GM19328 (cell line): Measurements from ENCODE around the gene TRAPPC10.

Experiments used
- ATAC-seq: cut with Tn5 transposase; IDR thresholded peaks from one replicate; pipeline ENCODE4 v1.9.1; 2021; ENCODE audit warnings: mild to moderate bottlenecking, moderate library complexity; ENCODE audit not compliant: unreplicated experiment

The TRAPPC10 gene

DNA sequence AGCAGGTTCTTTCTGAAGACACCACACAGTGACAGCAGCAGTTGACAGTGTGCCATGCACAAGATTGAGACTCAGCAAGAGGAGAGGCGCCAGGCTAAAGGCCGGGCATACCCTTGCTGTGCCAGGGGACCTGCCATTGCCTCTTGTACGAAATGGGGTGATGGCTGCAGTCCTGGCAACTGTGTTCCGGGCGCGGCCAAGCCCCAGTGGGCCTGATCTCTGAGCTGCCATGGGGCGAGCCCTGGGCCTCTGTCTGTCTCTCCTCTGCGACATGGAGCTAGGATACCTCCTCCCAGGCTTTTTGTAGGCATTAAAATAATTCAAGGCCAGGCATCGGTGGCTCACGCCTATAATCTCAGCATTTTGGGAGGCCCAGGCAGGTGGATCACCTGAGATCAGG is 9.6 kb upstream of the TRAPPC10 start:
- ATAC-seq = no peak

DNA sequence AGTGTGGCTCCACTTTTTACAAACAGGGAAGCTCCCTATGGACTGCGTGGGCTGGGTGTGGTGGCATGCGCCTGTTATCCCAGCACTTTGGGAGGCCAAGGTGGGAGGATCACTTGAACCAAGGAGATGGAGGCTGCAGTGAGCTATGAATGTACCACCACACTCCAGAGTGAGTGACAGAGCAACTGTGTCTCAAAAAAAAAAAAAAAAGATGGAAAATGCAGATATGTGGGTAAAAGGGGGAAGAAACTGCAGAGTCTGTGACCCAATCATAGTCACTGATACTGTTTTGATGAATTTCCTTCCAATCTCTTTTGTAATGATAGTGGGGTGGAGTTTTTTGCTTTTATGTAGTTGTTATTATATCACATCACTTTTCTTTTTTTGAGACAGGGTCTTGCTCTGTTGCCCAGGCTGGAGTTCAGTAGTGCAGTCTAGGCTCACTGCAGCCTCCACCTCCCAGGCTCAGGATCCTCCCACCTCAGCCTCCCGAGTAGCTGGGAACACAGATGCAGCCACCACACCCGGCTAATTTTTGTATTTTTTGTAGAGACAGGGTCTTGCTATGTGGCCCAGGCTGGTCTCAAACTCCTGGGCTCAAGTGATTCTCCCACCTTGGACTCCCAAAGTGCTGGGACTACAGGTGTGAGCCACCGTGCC is 8.7 kb upstream of the TRAPPC10 start:
- ATAC-seq = no peak

DNA sequence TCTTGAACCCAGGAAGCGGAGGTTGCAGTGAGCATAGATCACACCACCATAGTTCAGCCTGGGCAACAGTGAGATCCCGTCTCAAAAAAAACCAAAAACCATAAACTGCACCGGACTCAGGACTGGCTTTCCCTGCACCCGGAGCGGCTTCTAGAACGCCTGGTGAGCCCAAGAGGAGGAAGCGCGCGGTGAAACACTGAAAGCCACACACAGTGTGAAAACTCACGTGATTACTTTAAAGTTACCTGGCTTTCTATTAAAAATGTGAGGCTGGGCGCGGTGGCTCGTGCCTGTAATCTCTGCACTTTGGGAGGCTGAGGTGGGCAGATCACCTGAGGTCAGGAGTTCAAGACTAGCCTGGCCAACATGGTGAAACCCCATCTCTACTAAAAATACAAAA is 7.0 kb upstream of the TRAPPC10 start:
- ATAC-seq = no peak

DNA sequence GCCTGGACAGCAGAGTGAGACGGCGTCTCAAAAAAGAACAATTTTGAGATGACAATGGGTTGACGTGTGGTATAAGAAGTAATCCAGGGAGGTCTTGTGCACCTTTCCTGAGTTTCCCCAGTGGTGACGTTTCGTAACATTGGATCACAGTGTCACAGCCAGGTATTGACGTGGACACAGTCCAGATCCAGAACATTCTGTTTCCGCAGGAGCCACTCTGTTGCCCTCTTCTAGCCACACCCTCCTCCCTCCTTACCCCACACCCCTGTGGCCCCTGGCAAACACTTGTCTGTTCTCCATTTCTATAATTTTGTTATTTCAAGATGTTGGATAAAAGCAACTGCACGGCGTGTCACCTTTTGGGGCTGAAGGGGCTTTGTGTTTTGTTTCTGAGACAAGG is 6.5 kb upstream of the TRAPPC10 start:
- ATAC-seq = no peak

DNA sequence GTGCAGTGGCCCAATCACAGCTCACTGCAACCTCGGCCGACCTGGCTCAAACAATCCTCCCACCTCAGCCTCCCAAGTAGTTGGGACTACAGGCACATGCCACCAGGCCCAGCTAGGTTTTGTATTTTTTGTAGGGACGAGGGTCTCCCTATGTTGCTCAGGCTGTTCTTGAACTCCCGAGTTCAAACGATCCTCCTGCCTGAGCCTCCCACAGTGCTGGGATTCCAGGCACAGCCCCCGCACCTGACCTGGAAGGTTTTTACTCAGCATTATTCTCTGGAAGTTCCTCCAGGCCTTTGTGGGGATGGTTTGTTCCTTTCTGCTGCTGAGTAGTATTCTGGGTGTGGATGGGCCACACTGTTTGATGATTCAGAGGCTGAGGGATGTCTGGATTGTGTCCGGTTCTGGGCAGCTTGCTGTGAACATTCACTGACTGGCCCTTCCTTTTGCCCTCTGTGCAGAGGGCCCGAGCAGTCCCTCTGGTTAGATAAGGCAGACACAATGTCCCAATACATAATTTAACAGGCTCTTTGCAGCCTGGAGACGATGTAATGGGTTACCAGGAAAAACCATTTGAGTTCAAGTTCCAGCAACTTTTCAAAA is 6.0 kb upstream of the TRAPPC10 start:
- no peak for ATAC-seq

DNA sequence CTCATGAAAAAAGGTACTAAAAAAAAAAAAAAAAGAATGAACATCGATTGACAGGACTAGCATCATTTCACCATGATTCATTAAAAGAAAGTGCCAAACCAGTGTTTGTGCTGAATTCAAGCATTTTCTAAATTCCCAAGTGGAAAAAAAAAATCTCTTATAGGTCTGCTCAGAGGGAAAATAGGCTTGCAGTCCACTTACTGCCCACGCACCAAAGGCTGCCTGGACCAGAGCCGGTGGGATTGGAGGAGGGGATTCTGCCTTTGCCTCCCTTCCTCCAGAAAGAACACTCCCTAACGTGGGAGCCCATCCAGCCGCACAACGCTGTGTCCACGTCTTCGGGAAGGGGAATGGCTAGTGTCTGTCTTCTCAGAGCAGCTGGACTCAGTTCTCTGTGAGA is 5.5 kb upstream of the TRAPPC10 start:
- ATAC-seq = no peak

DNA sequence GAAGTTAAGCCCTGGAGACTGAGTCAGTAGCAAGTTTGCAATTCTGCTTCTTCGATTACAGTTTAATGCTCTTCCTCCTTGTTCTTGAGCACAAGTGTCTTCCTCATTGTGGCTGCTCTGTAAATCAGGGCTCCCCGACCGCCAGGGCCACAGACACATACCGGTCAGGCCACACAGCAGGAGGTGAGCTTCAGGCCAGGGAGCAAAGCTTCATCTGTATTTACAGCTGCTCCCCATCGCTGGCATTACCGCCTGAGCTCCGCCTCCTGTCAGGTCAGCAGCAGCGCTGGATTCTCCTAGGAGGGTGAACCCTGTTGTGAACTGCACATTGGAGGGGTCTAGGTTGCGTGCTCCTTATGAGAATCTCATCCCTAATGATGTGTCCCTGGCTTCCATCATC is 1.7 kb upstream of the TRAPPC10 start:
- ATAC-seq = no peak

DNA sequence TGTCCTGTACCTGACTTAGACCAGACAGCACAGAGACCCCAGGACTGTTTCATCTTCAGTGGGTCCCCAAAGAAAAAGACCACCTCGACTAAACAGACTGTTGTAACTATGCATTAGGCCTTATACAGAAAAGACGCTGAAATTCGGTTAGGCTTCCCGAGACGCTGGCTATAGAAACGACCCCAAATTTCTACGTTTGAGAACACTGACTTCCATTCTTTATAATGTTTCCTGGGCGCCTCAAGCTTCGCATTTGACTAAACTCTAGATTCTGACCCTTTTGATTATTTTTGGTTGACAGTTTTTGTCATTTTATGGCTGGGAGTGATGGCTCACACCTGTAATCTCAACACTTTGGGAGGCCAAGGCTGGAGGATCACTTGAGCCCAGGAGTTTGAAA is 986 bp upstream of the TRAPPC10 start:
- ATAC-seq = no peak

DNA sequence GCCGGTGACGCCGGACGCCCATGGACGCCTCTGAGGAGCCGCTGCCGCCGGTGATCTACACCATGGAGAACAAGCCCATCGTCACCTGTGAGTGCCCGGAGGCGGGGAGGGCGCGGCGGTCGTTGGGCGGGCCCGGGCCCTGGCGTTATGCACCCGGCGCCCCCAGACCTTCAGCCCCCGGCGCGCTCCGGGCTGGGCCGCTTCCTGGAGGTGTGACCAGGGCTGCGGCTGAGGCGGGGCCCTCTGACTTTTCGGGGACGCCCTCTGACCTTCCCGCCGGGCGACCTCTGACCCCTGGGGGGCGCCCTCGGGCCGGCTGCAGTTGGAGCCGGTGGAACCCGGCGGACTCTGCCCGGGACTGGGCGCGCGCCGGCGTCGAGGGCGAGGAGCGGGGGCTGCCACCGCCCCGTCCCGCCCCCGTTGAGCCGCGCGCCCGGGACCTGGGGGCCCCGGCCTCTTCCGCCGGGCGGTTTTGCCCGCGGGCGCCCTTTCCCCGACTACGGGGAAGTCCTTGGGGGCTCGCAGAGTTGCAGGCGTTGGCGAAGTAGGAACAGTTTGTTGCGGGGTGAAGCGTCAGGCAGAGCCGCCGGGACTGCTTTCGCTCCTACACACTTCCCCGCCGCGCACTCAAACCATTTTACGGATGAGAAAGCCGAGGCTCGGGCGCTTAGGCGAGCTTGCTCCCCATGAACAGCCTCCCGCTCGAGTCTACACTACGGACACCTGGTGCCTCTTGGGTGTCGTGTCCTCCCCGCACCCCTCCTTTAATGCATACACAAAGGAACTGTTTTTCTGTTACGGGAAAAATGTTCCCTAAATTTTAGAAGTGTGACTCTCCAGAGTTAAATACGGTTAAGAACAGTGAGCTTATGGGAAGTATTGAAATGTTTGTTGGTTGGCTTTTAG is 618 bp downstream of the TRAPPC10 start:
- ATAC-seq = peak; percentile 69

DNA sequence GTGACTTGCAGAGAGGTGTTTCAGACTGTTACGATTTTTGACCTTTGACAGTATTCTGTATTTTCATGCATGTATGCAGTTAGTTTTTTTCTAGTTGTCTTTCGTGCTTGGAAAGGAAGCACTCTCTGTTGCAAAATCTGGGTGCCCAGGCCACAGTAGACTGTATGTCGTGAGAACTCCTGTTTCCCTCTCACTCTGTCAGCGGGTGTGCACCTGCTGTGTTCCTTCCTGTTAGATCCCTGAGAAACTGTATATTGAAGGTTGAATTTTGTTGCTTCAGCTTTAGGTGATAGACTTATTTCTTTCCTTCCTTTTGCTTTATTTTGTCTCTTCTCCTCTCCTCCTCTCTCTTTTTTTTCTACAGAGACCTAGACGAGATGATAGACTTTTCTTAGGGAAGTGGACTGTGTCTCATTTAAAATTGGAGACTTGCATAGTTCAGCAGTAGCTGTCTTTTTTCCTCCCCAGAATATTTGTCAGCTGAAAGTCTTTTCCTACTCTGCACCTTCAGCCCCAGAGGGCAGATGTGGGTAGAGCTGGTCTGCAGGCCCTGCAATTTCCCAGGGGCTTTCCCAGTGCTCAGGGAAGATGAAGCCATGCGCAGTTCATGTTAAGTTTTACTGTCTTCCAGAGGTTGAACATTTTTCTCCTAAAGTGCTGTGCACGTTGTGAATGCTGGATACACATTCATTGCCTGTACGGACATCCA is 1.4 kb downstream of the TRAPPC10 start:
- ATAC-seq = no peak

DNA sequence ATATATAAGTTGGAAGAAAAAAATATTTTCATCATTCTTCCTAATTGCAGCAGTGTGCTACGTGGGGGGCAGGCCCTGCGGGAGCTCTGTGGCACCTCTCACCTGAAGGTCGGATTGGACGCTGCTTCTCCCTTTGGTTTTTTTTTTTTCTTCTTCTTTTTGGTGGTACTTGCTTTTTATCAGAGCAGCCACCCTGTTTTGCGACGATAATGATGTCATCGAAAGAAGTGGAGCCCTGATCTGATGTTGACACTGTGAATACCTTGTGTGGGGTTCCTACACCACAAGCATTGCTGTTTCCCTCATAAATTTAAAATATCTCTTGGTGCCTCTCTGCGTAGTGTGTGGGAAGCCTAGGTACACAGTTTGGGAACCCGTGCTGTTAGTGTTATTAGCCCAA is 5.5 kb downstream of the TRAPPC10 start:
- no peak for ATAC-seq

DNA sequence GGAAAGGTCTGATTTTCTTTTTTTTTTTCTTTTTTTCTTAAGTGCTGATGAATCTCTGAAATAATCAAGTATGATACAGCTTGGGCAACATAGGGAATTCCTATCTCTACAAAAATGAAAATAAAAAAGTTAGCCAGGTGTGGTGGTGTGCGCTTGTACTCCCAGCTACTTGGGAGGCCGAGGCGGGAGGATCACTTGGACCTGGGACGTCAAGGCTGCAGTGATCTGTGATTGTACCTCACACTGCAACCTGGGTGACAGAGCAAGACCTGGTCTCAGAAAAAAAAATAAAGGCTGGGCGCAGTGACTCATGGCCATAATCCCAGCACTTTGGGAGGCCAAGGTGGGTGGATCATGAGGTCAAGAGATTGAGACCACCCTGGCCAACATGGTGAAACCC is 6.0 kb downstream of the TRAPPC10 start:
- no peak for ATAC-seq

DNA sequence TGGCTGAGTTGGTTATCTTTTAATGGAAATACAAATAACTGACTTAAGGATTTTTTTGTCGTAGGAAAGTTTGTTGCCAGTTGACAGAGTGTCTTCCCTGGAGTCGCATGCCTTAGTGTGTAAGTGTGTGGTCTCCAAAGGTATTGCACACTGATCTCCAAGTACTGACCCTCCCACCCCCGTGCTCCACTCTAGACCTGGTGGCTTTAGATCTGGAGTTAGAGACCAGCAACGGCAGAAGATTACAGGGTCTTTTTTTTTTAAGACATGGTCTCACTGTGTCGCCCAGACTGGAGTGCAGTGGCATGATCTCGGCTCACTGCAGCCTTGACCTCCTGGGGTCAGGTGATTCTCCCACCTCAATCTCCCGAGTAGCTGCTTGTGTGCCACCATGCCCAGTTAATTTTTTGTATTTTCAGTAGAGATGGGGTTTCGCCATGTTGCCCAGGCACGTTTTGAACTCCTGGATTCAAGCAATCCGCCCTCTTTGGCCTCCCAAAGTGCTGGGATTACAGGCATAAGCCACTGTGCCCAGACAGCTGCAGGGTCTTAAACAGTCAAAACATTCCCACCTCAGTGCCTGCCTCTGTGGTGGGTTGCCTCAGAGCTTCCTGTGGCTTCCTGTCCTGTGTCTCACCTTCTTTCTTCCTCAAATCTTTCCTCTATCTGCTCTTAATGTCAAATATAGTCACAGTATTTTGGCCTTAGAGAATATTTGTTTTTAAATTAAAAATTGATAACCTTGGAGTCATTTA is 6.9 kb downstream of the TRAPPC10 start:
- no peak for ATAC-seq

DNA sequence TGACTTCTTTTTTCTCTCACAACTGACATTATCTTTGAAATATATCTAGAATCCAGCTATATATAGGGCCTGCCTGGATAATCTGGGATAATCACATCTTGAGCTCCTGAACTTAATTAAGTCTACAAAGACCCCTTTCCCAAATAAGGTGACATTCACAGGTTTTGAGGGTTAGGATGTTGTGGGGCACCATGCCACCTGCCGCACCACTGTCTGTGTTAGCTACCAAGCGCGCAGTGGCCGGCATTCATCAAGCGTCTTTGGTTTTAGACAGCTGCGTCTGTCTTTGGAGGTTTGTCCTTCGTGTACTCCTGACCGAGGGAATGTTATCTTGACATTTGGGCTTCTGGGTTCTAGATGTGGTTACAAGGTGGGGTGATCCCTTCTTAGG is 7.5 kb downstream of the TRAPPC10 start:
- no peak for ATAC-seq

DNA sequence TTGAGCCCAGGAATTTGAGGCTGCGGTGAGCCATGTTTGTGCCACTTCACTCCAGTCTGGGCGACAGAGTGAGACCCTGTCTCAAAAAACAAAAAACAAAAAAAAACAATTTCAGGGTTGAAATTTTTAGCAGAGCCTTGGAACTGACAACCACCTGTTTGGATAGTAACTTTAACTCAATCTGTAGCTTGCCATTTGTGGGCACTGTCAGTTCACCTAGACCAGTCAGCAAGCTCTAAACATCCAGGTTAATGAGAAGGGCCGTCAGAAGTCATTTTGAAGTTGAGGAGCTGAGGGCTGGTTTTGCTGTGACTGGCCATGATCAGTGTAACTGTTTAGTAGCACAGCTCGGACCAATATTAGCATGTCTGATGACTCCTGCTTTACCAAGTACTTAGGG is 8.4 kb downstream of the TRAPPC10 start:
- no peak for ATAC-seq

DNA sequence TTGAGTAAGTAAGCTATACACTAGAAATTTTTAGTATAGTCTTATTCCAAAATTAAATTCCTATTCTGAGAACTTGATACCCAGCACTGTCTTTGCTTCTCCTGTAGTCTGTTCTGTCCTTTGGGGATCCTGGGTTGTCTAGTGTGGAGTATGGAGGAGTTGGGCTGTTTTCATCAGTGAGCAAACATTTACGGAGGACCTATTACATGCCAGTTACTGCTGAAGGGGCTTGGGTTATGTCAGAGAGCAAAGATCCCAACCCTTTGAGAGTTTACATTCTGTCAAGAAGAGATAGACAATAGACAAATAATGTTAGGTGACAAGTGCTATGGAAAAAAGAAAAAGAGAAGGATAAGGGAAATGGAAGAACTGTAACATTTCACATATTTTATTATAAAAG is 9.0 kb downstream of the TRAPPC10 start:
- no peak for ATAC-seq

DNA sequence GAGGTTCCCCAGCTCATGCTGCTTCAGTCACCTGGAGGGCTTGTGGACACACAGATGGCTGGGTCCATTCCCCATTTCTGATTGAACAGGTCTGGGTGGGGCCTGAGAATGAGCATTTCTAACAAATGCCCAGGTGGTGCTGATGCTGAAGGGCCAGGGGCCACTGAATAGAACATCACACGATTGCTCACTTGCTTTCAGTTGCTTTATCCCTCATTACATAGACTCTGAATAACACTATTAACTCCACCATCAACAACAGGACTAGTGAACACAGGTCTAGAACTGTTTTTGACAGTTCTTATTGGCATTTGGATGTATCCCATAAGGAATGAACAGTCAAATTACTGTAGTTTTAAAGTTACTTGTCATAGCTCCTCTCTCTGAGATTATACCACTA is 12.1 kb downstream of the TRAPPC10 start:
- no peak for ATAC-seq

DNA sequence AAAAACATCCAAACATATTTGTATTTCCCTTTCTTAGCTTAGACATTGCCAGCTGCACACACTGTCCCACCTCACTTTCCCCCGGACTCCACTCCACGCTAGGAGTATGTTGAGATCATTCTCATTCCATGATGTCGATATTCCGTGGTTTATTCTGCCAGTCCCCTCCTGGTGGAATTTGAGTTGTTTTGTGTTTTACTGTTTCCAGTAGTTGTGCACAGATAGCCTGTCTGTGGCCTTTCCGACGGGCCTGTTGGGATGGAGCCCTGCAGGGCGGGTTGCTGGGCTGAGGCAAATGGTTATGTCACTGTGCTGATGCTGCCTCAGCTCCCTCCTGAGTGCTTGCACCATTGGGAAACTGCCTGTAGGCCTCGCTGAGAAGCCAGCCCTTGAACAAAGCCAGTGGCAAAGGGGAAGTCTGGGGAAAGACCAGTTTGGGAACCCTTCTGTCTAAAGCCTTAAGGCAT is 12.8 kb downstream of the TRAPPC10 start:
- no peak for ATAC-seq

DNA sequence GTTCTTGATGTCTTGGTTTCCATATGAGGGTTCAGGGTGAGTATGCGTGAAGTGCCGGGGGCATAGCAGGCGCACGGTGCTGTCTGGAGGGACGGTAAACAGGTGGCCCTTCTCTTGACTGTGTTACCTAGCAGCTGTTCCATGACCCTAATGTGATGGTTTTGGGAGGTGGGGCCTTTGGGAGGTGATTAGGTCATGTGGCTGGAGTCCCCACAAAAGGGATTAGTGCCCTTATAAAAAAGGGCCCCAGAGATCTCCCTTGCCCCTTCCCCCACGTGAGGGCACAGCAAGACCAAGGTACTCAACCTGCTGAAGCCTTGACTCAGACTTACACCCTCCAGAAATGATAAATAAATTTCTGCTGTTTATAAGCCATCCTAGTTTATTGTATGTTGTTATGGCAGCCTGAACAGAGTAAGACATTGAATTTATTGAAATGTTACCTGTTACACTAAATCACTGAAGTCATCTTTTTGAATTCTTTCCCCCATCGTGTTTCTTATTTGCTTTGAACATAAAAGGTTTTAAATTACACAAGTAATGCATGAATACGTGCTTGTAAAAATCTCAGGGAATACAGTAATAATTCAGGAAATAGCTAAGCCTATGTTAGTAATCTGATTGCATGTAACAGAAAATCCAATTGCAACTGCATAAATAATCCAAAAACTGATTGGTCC is 15.6 kb downstream of the TRAPPC10 start:
- no peak for ATAC-seq

DNA sequence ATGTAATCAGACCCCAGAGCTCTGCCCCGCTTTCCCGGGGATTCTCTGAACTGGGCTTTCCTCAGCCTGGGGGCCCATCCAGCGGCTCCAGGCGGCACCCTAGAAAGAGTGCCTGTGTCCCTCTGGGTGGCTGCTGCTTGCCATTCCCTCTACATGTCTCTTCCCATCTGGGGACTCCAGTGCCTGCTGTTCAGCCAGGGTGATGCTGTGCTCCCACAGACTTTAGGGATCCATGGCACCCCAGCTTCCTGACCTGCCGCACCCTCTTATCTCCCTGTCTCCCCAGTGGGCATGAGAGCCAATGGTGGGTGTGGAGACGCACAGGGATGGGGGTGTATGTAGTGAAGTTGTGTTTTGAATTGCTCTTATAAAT is 16.2 kb downstream of the TRAPPC10 start:
- no peak for ATAC-seq
